IMR-90 (cell line): ENCODE measurements around the gene UBE2V1. TPM values are rescaled to one million over a fixed set of nuclear protein-coding genes. Genes with fewer than 3 reads are reported as not detected.

Source experiments
- ATAC-seq: fragments of 200-7000 bp; cut with Tn5 transposase; 2 replicates; pipeline ENCODE4 v1.9.1; 2020; ENCODE audit warnings: low read depth, mild to moderate bottlenecking, moderate library complexity
- BruUV-seq: library from RNA; stranded (reverse); fragments of 400-500 nt; replicated peaks from 2 replicates; lab custom pipeline; 2021; lab: Mats Ljungman, UMichigan
- CTCF ChIA-PET: fragments of 300-600 bp; formaldehyde crosslinking; extraction: SDS; loops from one replicate; lab custom pipeline; 2021; ENCODE audit warnings: antibody characterized with exemption; lab: Yijun Ruan, JAX
- POLR2A ChIA-PET: fragments of 300-600 bp; sonication (Branson Sonifier 250); formaldehyde crosslinking; loops from one replicate; lab custom pipeline; 2022; ENCODE audit warnings: antibody characterized with exemption; ENCODE audit not compliant: unreplicated experiment; lab: Charles Lee
- DNase-seq: peaks from one replicate; pipeline ENCODE4 v3.0.0; 2013
- H2AFZ ChIP-seq: replicated peaks from 2 replicates; pipeline ENCODE3; 2013; ENCODE audit warnings: low read length, mild to moderate bottlenecking; ENCODE audit not compliant: poor library complexity
- H2AK5ac ChIP-seq: 2 replicates; pipeline ENCODE4 v1.6.1; 2013; ENCODE audit warnings: low read depth, low read length, inconsistent platforms
- H2AK9ac ChIP-seq: replicated peaks from 2 replicates; pipeline ENCODE3; 2013; ENCODE audit warnings: mild to moderate bottlenecking, low read depth, low read length, moderate library complexity; ENCODE audit not compliant: poor library complexity
- H2BK120ac ChIP-seq: 2 replicates; pipeline ENCODE4 v1.6.1; 2013; ENCODE audit warnings: low read depth, low read length, inconsistent platforms
- H2BK15ac ChIP-seq: 3 replicates; pipeline ENCODE4 v1.6.1; 2013; ENCODE audit warnings: low read depth, low read length, inconsistent platforms
- H2BK20ac ChIP-seq: 2 replicates; pipeline ENCODE4 v1.6.1; 2013; ENCODE audit warnings: low read depth, mild to moderate bottlenecking, inconsistent platforms, low read length, moderate library complexity
- H2BK5ac ChIP-seq: 2 replicates; pipeline ENCODE4 v1.6.1; 2013; ENCODE audit warnings: mild to moderate bottlenecking, low read depth, low read length, inconsistent platforms; ENCODE audit not compliant: poor library complexity, severe bottlenecking
- H3K14ac ChIP-seq: replicated peaks from 2 replicates; pipeline ENCODE4 v1.6.1; 2013; ENCODE audit warnings: low read depth, low read length, inconsistent platforms
- H3K18ac ChIP-seq: 2 replicates; pipeline ENCODE4 v1.6.1; 2013; ENCODE audit warnings: low read depth, low read length, control low read depth
- H3K23ac ChIP-seq: 2 replicates; pipeline ENCODE4 v1.6.1; 2013; ENCODE audit warnings: low read depth, low read length, inconsistent platforms
- H3K27ac ChIP-seq: 2 replicates; pipeline ENCODE4 v1.5.1; 2013; ENCODE audit warnings: mild to moderate bottlenecking, control low read depth, low read length; ENCODE audit not compliant: insufficient read depth
- H3K27me3 ChIP-seq: 2 replicates; pipeline ENCODE4 v1.6.1; 2013; ENCODE audit warnings: low read length; ENCODE audit not compliant: control insufficient read depth, insufficient read depth
- H3K36me3 ChIP-seq: 2 replicates; pipeline ENCODE4 v1.6.1; 2013; ENCODE audit warnings: low read length, mixed read lengths; ENCODE audit not compliant: control insufficient read depth, insufficient read depth
- H3K4ac ChIP-seq: 2 replicates; pipeline ENCODE4 v1.6.1; 2013; ENCODE audit warnings: low read depth, low read length, inconsistent platforms
- H3K4me1 ChIP-seq: 2 replicates; pipeline ENCODE4 v1.6.1; 2013; ENCODE audit warnings: low read length, mixed read lengths; ENCODE audit not compliant: control insufficient read depth, insufficient read depth
- H3K4me2 ChIP-seq: 2 replicates; pipeline ENCODE4 v1.6.1; 2013; ENCODE audit warnings: low read depth, mild to moderate bottlenecking, control low read depth, low read length, moderate library complexity
- H3K4me3 ChIP-seq: 2 replicates; pipeline ENCODE4 v1.5.1; 2013; ENCODE audit warnings: low read depth, mild to moderate bottlenecking, control low read depth, low read length, moderate library complexity; ENCODE audit not compliant: insufficient read depth
- H3K56ac ChIP-seq: 2 replicates; pipeline ENCODE4 v1.6.1; 2013; ENCODE audit warnings: low read length, inconsistent platforms; ENCODE audit not compliant: insufficient read depth; ENCODE audit errors: extremely low read depth
- H3K79me1 ChIP-seq, 2 experiments: 2 replicates each; pipeline ENCODE4 v1.6.1; 2013; ENCODE audit warnings: low read length in 2 of 2, inconsistent platforms in 1 of 2, low read depth in 1 of 2
- H3K9ac ChIP-seq: 2 replicates; pipeline ENCODE4 v1.6.1; 2013; ENCODE audit warnings: low read depth, low read length, control low read depth
- H3K9me1 ChIP-seq: 2 replicates; pipeline ENCODE4 v1.6.1; 2013; ENCODE audit warnings: low read length, inconsistent platforms; ENCODE audit not compliant: insufficient read depth
- H3K9me3 ChIP-seq: 2 replicates; pipeline ENCODE4 v1.6.1; 2013; ENCODE audit warnings: low read length; ENCODE audit not compliant: control insufficient read depth, insufficient read depth
- H4K20me1 ChIP-seq: 2 replicates; pipeline ENCODE4 v1.6.1; 2013; ENCODE audit warnings: low read length, inconsistent platforms; ENCODE audit not compliant: insufficient read depth
- H4K5ac ChIP-seq: 2 replicates; pipeline ENCODE4 v1.6.1; 2013; ENCODE audit warnings: mild to moderate bottlenecking, low read depth, low read length, control low read depth
- H4K8ac ChIP-seq, 2 experiments: 2 replicates each; pipeline ENCODE4 v1.6.1; 2013; ENCODE audit warnings: low read depth in 2 of 2, low read length in 2 of 2, control low read depth in 1 of 2, inconsistent platforms in 1 of 2
- H4K91ac ChIP-seq: 2 replicates; pipeline ENCODE4 v1.6.1; 2013; ENCODE audit warnings: low read depth, low read length, inconsistent platforms; ENCODE audit not compliant: insufficient read depth
- CEBPB ChIP-seq: IDR thresholded peaks from 2 replicates; pipeline ENCODE4 v1.6.1; 2012; ENCODE audit warnings: low read depth, low read length, improper control_type of control experiment
- RCOR1 ChIP-seq: IDR thresholded peaks from 2 replicates; pipeline ENCODE4 v1.6.1; 2012; ENCODE audit warnings: mild to moderate bottlenecking, low read length, improper control_type of control experiment; ENCODE audit not compliant: insufficient replicate concordance
- WGBS, 2 experiments: methylation state at CpG; one replicate each; pipeline versions ENCODE4 v1.1.5 to v1.1.7; 2013; ENCODE audit warnings: missing lambda C conversion rate in 2 of 2; ENCODE audit not compliant: insufficient read length in 1 of 2; ENCODE audit errors: extremely low coverage in 2 of 2; 5-methylcytosine and 5-hydroxymethylcytosine counted together
- dilution Hi-C: fragments of 300-500 bp; cut with HindIII; formaldehyde crosslinking; loops from one replicate; pipeline ENCODE4 v1.14.3; 2018; ENCODE audit warnings: low sequenced_read_pairs; ENCODE audit not compliant: unreplicated experiment
- in situ Hi-C: fragments of 300-500 bp; cut with MboI; formaldehyde crosslinking; loops from 3 replicates; pipeline ENCODE4 v1.14.3; 2019; ENCODE audit warnings: low sequenced_read_pairs, inconsistent platforms, mixed read lengths
- intact Hi-C: fragments of 100-400 bp; cut with micrococcal nuclease; formaldehyde crosslinking; loops from 2 replicates; pipeline ENCODE4 v1.10.0; 2022
- polyA plus RNA-seq, 3 experiments: library from polyadenylated mRNA; depleted of rRNA; stranded (reverse); fragments of >200 nt; gene quantifications; 2 replicates each; pipeline ENCODE4 v1.2.3, GENCODE V29; 2012; ENCODE audit warnings: low replicate concordance in 1 of 3
- total RNA-seq: library from RNA; depleted of rRNA; stranded (reverse); fragments of >200 nt; gene quantifications from 2 replicates; pipeline ENCODE4 v1.2.3, GENCODE V29; 2012

UBE2V1 gene
- total and polyA plus RNA-seq, 2 of the 4 experiments (the other 2 are of a cell fraction), result 20.1 to 138 TPM

DNA sequence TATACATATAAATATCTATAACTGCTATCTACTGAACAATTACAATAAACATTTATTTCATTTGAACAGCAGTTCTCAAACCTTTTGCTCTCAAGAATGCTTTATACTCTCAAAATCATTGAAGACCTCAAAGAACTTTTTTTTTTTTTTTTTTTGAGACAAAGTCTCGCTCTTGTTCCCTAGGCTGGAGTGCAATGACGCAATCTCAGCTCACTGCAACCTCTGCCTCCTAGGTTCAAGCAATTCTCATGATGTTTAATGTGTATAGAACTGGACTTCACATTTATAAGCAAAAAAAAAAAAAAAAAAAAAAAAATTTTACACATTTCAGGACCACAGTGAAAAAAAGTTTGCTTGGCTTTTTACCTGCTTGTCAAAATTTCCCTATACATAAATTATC, 11.7 kb downstream of the UBE2V1 start:
- peaks cover 6% of the 10 kb centered on the region for H3K36me3 ChIP-seq
- in situ Hi-C loops, result no loop called here

More for the DNA sequence above, 11.7 kb downstream of the UBE2V1 start:
- Histone ChIP-seq H3K9me3 (no peaks in the 10 kb centered on the region), H3K27me3 (no peaks in the 10 kb centered on the region), H3K56ac (no peak overlapping the region), H2BK20ac (no peak overlapping the region), H2BK5ac (no peak overlapping the region), H4K5ac (no peak overlapping the region), H3K9ac (no peak overlapping the region), H3K23ac (no peak overlapping the region), H4K8ac (no peak overlapping the region), H2AK9ac (no peak overlapping the region), H2AK5ac (no peak overlapping the region), H3K18ac (no peak overlapping the region), H2BK15ac (no peak overlapping the region), H3K27ac (no peak overlapping the region), H3K4ac (no peak overlapping the region), H4K20me1 (peaks cover 80% of the 10 kb centered on the region), H3K4me2 (no peak overlapping the region), H3K9me1 (peaks cover 29% of the 10 kb centered on the region), H4K91ac (no peak overlapping the region), H2AFZ (no peak overlapping the region), H3K4me3 (no peak overlapping the region), H3K14ac (no peak overlapping the region), H3K79me1 (peaks cover 8 to 66% of the 10 kb centered on the region in 2 experiments), H3K4me1 (peaks cover 26% of the 10 kb centered on the region), H2BK120ac (no peak overlapping the region)
- dilution Hi-C loops (no loop called here), intact Hi-C loops (no loop called here)
- no peak for DNase-seq
- no CpG with 5 or more reads among the region's 2 CpGs for WGBS, 2 experiments
- ATAC-seq, result no peak
- ChIA-PET CTCF (no interaction called here), POLR2A (no interaction called here)
- TF ChIP-seq RCOR1 (no peak), CEBPB (peak; percentile 62; the same call in 1 of the 2 replicates)
- BruUV-seq, result no TSS peak
